Neuronal stem cell (in vitro differentiated cells): ENCODE results near the gene SCYGR4. TPM values are rescaled to one million over a fixed set of nuclear protein-coding genes. Genes with fewer than 3 reads are reported as not detected.
A peak's percentile ranks its signal among the peaks of the same experiment; 100 is the strongest.

Source experiments
- DNase-seq: peaks from one replicate; pipeline ENCODE4 v3.0.0-alpha.2; 2013; ENCODE audit warnings: low spot score
- H2AFZ ChIP-seq: one replicate; pipeline ENCODE4 v1.6.1; 2013; ENCODE audit warnings: mild to moderate bottlenecking, low read length, inconsistent platforms
- H2AK5ac ChIP-seq: 2 replicates; pipeline ENCODE4 v1.6.1; 2013; ENCODE audit warnings: low read depth, mild to moderate bottlenecking, inconsistent platforms, low read length, moderate library complexity, mixed read lengths
- H2BK120ac ChIP-seq: 2 replicates; pipeline ENCODE4 v1.6.1; 2013; ENCODE audit warnings: low read depth, mild to moderate bottlenecking, inconsistent platforms, low read length, moderate library complexity, mixed read lengths
- H2BK12ac ChIP-seq: one replicate; pipeline ENCODE4 v1.6.1; 2013; ENCODE audit warnings: low read length, inconsistent platforms
- H2BK15ac ChIP-seq: 2 replicates; pipeline ENCODE4 v1.6.1; 2013; ENCODE audit warnings: mild to moderate bottlenecking, low read length, inconsistent platforms, mixed read lengths
- H2BK5ac ChIP-seq: one replicate; pipeline ENCODE4 v1.6.1; 2013; ENCODE audit warnings: inconsistent platforms, mild to moderate bottlenecking, low read length, moderate library complexity
- H3K14ac ChIP-seq: one replicate; pipeline ENCODE4 v1.6.1; 2013; ENCODE audit warnings: low read length, inconsistent platforms
- H3K18ac ChIP-seq: 2 replicates; pipeline ENCODE4 v1.6.1; 2013; ENCODE audit warnings: low read length, inconsistent platforms
- H3K23ac ChIP-seq: 2 replicates; pipeline ENCODE4 v1.6.1; 2013; ENCODE audit warnings: low read depth, mild to moderate bottlenecking, mixed read lengths, low read length, inconsistent platforms; ENCODE audit not compliant: poor library complexity
- H3K27ac ChIP-seq: replicated peaks from 3 replicates; pipeline ENCODE4 v1.5.1; 2013; ENCODE audit warnings: low read length, inconsistent platforms
- H3K27me3 ChIP-seq, 3 experiments: 2 replicates each; pipeline ENCODE4 v1.6.1; 2013; ENCODE audit warnings: low read length in 3 of 3, mild to moderate bottlenecking in 2 of 3, inconsistent platforms in 1 of 3, low read depth in 1 of 3, mixed read lengths in 1 of 3, moderate library complexity in 1 of 3; ENCODE audit not compliant: control insufficient read depth in 3 of 3, insufficient read depth in 3 of 3
- H3K36me3 ChIP-seq, 2 donors: replicated peaks in 1 of 2; 2 replicates each; pipeline ENCODE4 v1.6.1; 2013; ENCODE audit warnings: low read length in 2 of 2; ENCODE audit not compliant: control insufficient read depth in 2 of 2, insufficient read depth in 2 of 2
- H3K4ac ChIP-seq: 2 replicates; pipeline ENCODE4 v1.6.1; 2013; ENCODE audit warnings: inconsistent platforms, mild to moderate bottlenecking, low read length, moderate library complexity
- H3K4me1 ChIP-seq, 2 donors: 1 replicate in 1 of 2; 2 replicates in 1 of 2; pipeline ENCODE4 v1.6.1; 2013; ENCODE audit warnings: low read length in 2 of 2, low read depth in 1 of 2; ENCODE audit not compliant: control insufficient read depth in 2 of 2, insufficient read depth in 1 of 2
- H3K4me2 ChIP-seq: one replicate; pipeline ENCODE4 v1.6.1; 2013; ENCODE audit warnings: mild to moderate bottlenecking, low read length, inconsistent platforms; ENCODE audit not compliant: insufficient read depth, poor library complexity, severe bottlenecking
- H3K4me3 ChIP-seq, 2 donors: 2 replicates each; pipeline ENCODE4 v1.5.1; 2013; ENCODE audit warnings: low read length in 2 of 2, mild to moderate bottlenecking in 2 of 2, inconsistent platforms in 1 of 2, moderate library complexity in 1 of 2
- H3K79me1 ChIP-seq: one replicate; pipeline ENCODE4 v1.6.1; 2013; ENCODE audit warnings: low read depth, mild to moderate bottlenecking, inconsistent platforms, low read length, moderate library complexity
- H3K9ac ChIP-seq: one replicate; pipeline ENCODE4 v1.6.1; 2013; ENCODE audit warnings: mild to moderate bottlenecking, low read depth, low read length, inconsistent platforms; ENCODE audit not compliant: poor library complexity
- H3K9me3 ChIP-seq, 2 donors: replicated peaks in 1 of 2; 2 replicates each; pipeline versions ENCODE3 to v1.6.1; 2013; ENCODE audit warnings: low read length in 2 of 2, mild to moderate bottlenecking in 2 of 2, inconsistent platforms in 1 of 2, low read depth in 1 of 2, mixed read lengths in 1 of 2, moderate library complexity in 1 of 2; ENCODE audit not compliant: control insufficient read depth in 2 of 2, insufficient read depth in 1 of 2
- H4K8ac ChIP-seq: one replicate; pipeline ENCODE4 v1.6.1; 2013; ENCODE audit warnings: low read depth, mild to moderate bottlenecking, inconsistent platforms, low read length, moderate library complexity
- H4K91ac ChIP-seq: one replicate; pipeline ENCODE4 v1.6.1; 2013; ENCODE audit warnings: low read length, low read depth, mild to moderate bottlenecking, inconsistent platforms; ENCODE audit not compliant: poor library complexity
- WGBS, 2 donors: extraction: QIAGEN DNeasy Blood & Tissue Kit; methylation state at CpG; one replicate each; pipeline ENCODE4 v1.1.7; 2013; ENCODE audit warnings: missing lambda C conversion rate in 2 of 2, mixed read lengths in 1 of 2; ENCODE audit not compliant: insufficient read length in 2 of 2, insufficient replicate concordance in 1 of 2; ENCODE audit errors: extremely low coverage in 2 of 2; 5-methylcytosine and 5-hydroxymethylcytosine counted together
- polyA plus RNA-seq, 2 experiments: library from polyadenylated mRNA; stranded (reverse); fragments of 200-250 nt; gene quantifications; one replicate each; pipeline ENCODE4 v1.2.3, GENCODE V29; 2013

The SCYGR4 gene, protein sequence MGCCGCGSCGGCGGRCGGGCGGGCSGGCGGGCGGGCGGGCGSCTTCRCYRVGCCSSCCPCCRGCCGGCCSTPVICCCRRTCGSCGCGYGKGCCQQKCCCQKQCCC
- polyA plus RNA-seq (2013, experiment 1 of 2), result not detected
- polyA plus RNA-seq (2013, experiment 2 of 2), result not detected

DNA sequence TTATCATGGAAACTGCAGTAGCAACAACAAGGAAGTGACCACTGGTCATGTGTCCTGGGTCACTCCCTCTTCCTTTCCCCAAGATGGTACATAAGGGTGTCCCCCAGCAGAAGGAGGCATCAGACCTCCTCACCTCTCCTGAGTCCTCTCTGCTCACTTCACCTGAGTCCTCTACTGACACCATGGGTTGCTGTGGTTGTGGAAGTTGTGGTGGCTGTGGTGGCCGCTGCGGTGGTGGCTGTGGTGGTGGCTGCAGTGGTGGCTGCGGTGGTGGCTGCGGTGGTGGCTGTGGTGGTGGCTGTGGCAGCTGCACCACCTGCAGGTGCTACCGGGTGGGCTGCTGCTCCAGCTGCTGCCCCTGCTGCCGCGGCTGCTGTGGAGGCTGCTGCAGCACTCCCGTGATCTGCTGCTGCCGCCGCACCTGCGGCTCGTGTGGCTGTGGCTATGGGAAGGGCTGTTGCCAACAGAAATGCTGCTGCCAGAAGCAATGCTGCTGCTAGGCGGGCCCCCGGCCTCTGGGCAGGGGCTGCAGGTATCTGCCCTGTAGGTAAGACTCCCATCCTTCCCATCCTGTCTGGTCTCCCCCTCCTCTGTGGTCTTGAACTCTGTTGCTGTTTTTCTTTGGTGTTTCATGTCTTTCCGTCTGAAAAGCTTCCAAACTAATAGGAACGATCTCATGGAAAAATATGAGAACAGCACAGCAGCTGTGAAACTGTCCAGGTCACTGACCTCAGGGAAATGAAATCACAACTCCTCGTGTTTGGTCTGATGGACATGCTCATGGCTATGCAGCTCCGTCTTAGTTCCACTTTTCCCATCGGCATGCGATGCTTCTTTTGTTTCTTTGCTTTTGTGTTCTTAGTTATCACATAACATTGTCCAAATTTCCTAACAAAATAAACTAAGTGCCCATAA is at the start of gene SCYGR4:
Gene SCYGR4, plus strand, starts transcription at position 183 of the 915 bp plus-strand sequence. Its CDS starts 0 bp downstream, at position 183.
- Histone ChIP-seq H2AK5ac (no peak within 1 kb of the TSS), H3K23ac (peak within 1 kb of the TSS; percentile 45), H2BK120ac (no peak within 1 kb of the TSS), H3K18ac (no peak within 1 kb of the TSS), H3K4ac (no peak within 1 kb of the TSS), H2AFZ (no peak within 1 kb of the TSS), H2BK12ac (no peak within 1 kb of the TSS), H3K9ac (no peak within 1 kb of the TSS), H4K8ac (no peak within 1 kb of the TSS), H3K27me3 (no peaks in the 10 kb centered on the region), H3K36me3 (no peaks in the 10 kb centered on the region), H2BK15ac (no peak within 1 kb of the TSS), H3K4me1 (no peaks in the 10 kb centered on the region), H2BK5ac (no peak within 1 kb of the TSS), H3K79me1 (no peaks in the 10 kb centered on the region), H3K14ac (no peak within 1 kb of the TSS), H3K9me3 (no peaks in the 10 kb centered on the region), H3K27ac (no peak within 1 kb of the TSS), H3K4me2 (no peak within 1 kb of the TSS), H4K91ac (no peak within 1 kb of the TSS), H3K4me3 (no peak within 1 kb of the TSS)
- no CpG with 5 or more reads among the region's 20 CpGs for WGBS, 2 donors
- no peak for DNase-seq

DNA sequence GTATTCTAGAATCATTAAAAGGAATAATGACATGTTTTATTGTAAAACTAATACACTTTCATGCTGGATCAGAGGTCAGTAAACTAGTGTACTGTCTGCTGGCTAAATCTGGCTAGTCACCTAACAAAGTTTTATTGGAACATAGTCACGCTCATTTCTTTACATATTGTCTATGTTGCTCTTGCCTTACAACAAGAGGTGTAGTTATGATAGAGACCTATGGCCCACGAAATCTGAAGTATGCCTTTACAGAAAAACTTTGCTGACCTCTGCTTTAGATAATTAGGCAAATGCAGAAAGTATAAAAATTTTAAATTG is 48.5 kb upstream of the SCYGR4 start:
- Histone ChIP-seq H2AFZ (no peak overlapping the region), H3K4me2 (no peak overlapping the region), H3K79me1 (no peaks in the 10 kb centered on the region), H4K8ac (no peak overlapping the region), H2BK15ac (no peak overlapping the region), H3K4ac (no peak overlapping the region), H4K91ac (no peak overlapping the region), H2BK5ac (no peak overlapping the region), H3K27me3 (no peaks in the 10 kb centered on the region), H3K9ac (no peak overlapping the region), H3K9me3 (no peaks in the 10 kb centered on the region), H3K4me3 (no peak overlapping the region), H3K4me1 (no peaks in the 10 kb centered on the region), H2BK120ac (no peak overlapping the region), H3K27ac (no peak overlapping the region), H2BK12ac (no peak overlapping the region), H3K18ac (no peak overlapping the region), H2AK5ac (no peak overlapping the region), H3K36me3 (peaks cover 0 to 3% of the 10 kb centered on the region in 2 donors), H3K14ac (no peak overlapping the region), H3K23ac (no peak overlapping the region)
- no CpG with 5 or more reads among the region's 2 CpGs for WGBS, 2 donors
- DNase-seq, result no peak

DNA sequence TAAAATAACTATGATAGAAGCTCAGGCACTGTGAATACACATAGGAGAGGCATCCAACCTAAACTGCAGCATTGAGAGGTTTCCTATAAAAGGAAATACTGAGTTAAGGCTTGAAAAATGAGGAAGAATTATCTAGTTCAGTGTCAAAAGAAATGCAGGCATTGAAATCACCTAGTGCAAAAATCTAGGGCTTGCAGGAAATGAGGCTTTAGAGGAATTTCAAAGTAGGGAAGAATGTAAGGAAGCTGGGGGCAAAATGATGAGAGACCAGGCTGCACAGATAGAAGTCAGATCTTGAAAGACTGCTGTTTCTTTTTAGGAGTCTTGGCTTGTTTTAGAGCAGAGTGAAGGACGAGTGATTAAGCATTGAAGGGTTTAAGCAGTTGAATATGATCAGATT is 46.7 kb upstream of the SCYGR4 start:
- Histone ChIP-seq H2BK120ac (no peak overlapping the region), H2AFZ (no peak overlapping the region), H3K14ac (no peak overlapping the region), H3K18ac (no peak overlapping the region), H2AK5ac (no peak overlapping the region), H3K23ac (no peak overlapping the region), H3K36me3 (no peaks in the 10 kb centered on the region), H4K91ac (no peak overlapping the region), H2BK5ac (no peak overlapping the region), H3K79me1 (no peaks in the 10 kb centered on the region), H3K27me3 (no peaks in the 10 kb centered on the region), H2BK15ac (no peak overlapping the region), H3K9ac (no peak overlapping the region), H3K4me3 (no peak overlapping the region), H2BK12ac (no peak overlapping the region), H3K27ac (no peak overlapping the region), H3K4me1 (no peaks in the 10 kb centered on the region), H3K4me2 (no peak overlapping the region), H3K9me3 (no peaks in the 10 kb centered on the region), H4K8ac (no peak overlapping the region), H3K4ac (no peak overlapping the region)
- DNase-seq, result no peak
- WGBS, 2 donors, result no CpG with 5 or more reads among the region's 1 CpG

DNA sequence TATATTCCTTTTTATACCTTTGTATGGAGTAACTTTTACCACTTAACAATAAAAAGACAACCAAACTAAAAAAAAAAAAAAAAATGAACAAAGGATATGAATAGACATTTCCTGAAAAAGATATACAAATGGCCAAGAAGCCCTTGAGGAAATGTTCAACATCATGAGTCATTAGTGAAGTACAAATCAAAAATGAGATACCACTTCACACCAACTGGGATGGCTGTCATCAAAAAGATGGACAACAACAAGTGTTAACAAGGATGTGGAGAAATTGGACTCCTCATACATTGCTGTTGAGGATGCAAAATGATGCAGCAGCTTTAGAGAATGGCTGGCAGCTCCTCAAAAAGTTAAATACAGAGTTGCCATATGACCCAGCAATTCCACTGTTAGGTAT is 41.2 kb upstream of the SCYGR4 start:
- Histone ChIP-seq H3K4ac (no peak overlapping the region), H2BK5ac (no peak overlapping the region), H3K36me3 (no peaks in the 10 kb centered on the region), H3K18ac (no peak overlapping the region), H2BK120ac (no peak overlapping the region), H3K4me3 (no peak overlapping the region), H3K27me3 (no peaks in the 10 kb centered on the region), H4K8ac (no peak overlapping the region), H2AK5ac (no peak overlapping the region), H3K9ac (no peak overlapping the region), H3K4me2 (no peak overlapping the region), H2BK12ac (no peak overlapping the region), H3K4me1 (no peaks in the 10 kb centered on the region), H2AFZ (no peak overlapping the region), H3K9me3 (no peaks in the 10 kb centered on the region), H3K14ac (no peak overlapping the region), H4K91ac (no peak overlapping the region), H3K23ac (no peak overlapping the region), H3K27ac (no peak overlapping the region), H3K79me1 (no peaks in the 10 kb centered on the region), H2BK15ac (no peak overlapping the region)
- no peak for DNase-seq
